ENCODE data around the gene WDFY4.

GRCh38 chr10:48770561-48771089 is 86.0 kb downstream of the WDFY4 start:
- no peak for TF ChIP-seq SNAI2 (CRISPR knock-in tag; IDR thresholded peaks at IDR 0.05)
- no peak for TF ChIP-seq TOX (CRISPR knock-in tag; IDR thresholded peaks at IDR 0.05; ENCODE audit: borderline replicate concordance)
- no peak for TF ChIP-seq ZNF565 (CRISPR knock-in tag; conservative IDR thresholded peaks at IDR 0.05; ENCODE audit: low read depth)
- no peak for TF ChIP-seq POU6F1 (CRISPR knock-in tag; IDR thresholded peaks at IDR 0.05; ENCODE audit: borderline replicate concordance, low read depth)
- TF ChIP-seq ZFP3 (CRISPR knock-in tag; IDR thresholded peaks at IDR 0.05) = no peak
- TF ChIP-seq CSRNP3 (CRISPR knock-in tag; IDR thresholded peaks at IDR 0.05) = no peak
- no peak for TF ChIP-seq ZC3H10 (CRISPR knock-in tag; IDR thresholded peaks at IDR 0.05)
- no peak for TF ChIP-seq PATZ1 (CRISPR knock-in tag; IDR thresholded peaks at IDR 0.05; ENCODE audit: borderline replicate concordance)
- TF ChIP-seq GLIS3 (CRISPR knock-in tag; IDR thresholded peaks at IDR 0.05) = no peak
- no peak for TF ChIP-seq ZFP30 (CRISPR knock-in tag; IDR thresholded peaks at IDR 0.05)
